K562 (cell line): ENCODE results near the gene RNF115. TPM values are rescaled to one million over a fixed set of nuclear protein-coding genes. Genes with fewer than 3 reads are reported as not detected.

Source experiments
- ATAC-seq: fragments of 200-7000 bp; cut with Tn5 transposase; 3 replicates; pipeline ENCODE4 v1.9.1; 2020; ENCODE audit warnings: moderate library complexity
- BruUV-seq: library from RNA; stranded (reverse); fragments of 400-500 nt; replicated peaks from 2 replicates; lab custom pipeline; 2021; lab: Mats Ljungman, UMichigan
- CTCF ChIA-PET: fragments of 300-600 bp; formaldehyde crosslinking; extraction: SDS; loops from one replicate; lab custom pipeline; 2021; ENCODE audit warnings: low intra/inter-chr PET ratio; lab: Yijun Ruan, JAX
- POLR2A ChIA-PET: fragments of 300-600, 350-650 bp; sonication (Branson Sonifier 250); formaldehyde crosslinking; extraction: SDS; loops from one replicate; lab custom pipeline; 2021; ENCODE audit warnings: antibody characterized with exemption, inconsistent platforms; lab: Yijun Ruan, JAX
- DNase-seq, 4 experiments: peaks; one replicate each; pipeline versions ENCODE4 v3.0.0 to v3.0.0-alpha.2; 2011 to 2018; ENCODE audit warnings: low spot score in 3 of 4, mixed read lengths in 3 of 4; ENCODE audit errors: extremely low read depth in 1 of 4
- FAIRE-seq: peaks from 2 replicates; lab custom pipeline; 2011; peaks lifted over from hg19 to GRCh38; lab: Jason Lieb, UNC
- H2AFZ ChIP-seq: 2 replicates; pipeline ENCODE4 v1.6.0; 2011; ENCODE audit warnings: low read depth, low read length, control low read depth, inconsistent platforms
- H3K27ac ChIP-seq: fragments of 200-600 bp; 3 replicates; pipeline ENCODE4 v1.8.0; 2011; ENCODE audit warnings: low read depth, mild to moderate bottlenecking, control low read depth, inconsistent platforms, low read length, moderate library complexity, mixed read lengths; ENCODE audit errors: extremely low read depth
- H3K27me3 ChIP-seq, 2 experiments: fragments of 300-600 bp in 1 of 2; 2 replicates in 1 of 2; 3 replicates in 1 of 2; pipeline versions ENCODE4 v1.6.0 to v1.8.0; 2011; ENCODE audit warnings: inconsistent platforms in 2 of 2, low read length in 2 of 2, mild to moderate bottlenecking in 1 of 2, mixed read lengths in 1 of 2, moderate library complexity in 1 of 2; ENCODE audit not compliant: control insufficient read depth in 2 of 2, insufficient read depth in 2 of 2
- H3K36me3 ChIP-seq: fragments of 300-600 bp; 3 replicates; pipeline ENCODE4 v1.8.0; 2011; ENCODE audit warnings: mild to moderate bottlenecking, low read length, inconsistent platforms; ENCODE audit not compliant: control insufficient read depth, insufficient read depth
- H3K4me1 ChIP-seq, 2 experiments: fragments of 200-600 bp in 1 of 2; replicated peaks in 1 of 2; 2 replicates in 1 of 2; 3 replicates in 1 of 2; pipeline versions ENCODE4 v1.5.1 to v1.8.0; 2011; ENCODE audit warnings: inconsistent platforms in 2 of 2, low read length in 2 of 2, mild to moderate bottlenecking in 1 of 2, mixed read lengths in 1 of 2, moderate library complexity in 1 of 2; ENCODE audit not compliant: control insufficient read depth in 2 of 2, insufficient read depth in 2 of 2
- H3K4me2 ChIP-seq: 2 replicates; pipeline ENCODE4 v1.6.1; 2011; ENCODE audit warnings: low read length, control low read depth, inconsistent platforms, mixed read lengths; ENCODE audit not compliant: insufficient read depth
- H3K4me3 ChIP-seq: fragments of 200-600 bp; sonication (generic), shearing (Covaris generic); 2 replicates; pipeline ENCODE4 v1.5.1; 2016; ENCODE audit warnings: control low read depth, inconsistent platforms
- H3K79me2 ChIP-seq: fragments of 200-600 bp; 3 replicates; pipeline ENCODE4 v1.8.0; 2011; ENCODE audit warnings: low read length, inconsistent platforms; ENCODE audit not compliant: control insufficient read depth, insufficient read depth
- H3K9ac ChIP-seq, 2 experiments: 2 replicates each; pipeline versions ENCODE4 v1.6.0 to v1.6.1; 2011; ENCODE audit warnings: low read depth in 2 of 2, low read length in 2 of 2, control low read depth in 1 of 2, inconsistent platforms in 1 of 2, mild to moderate bottlenecking in 1 of 2, mixed read lengths in 1 of 2; ENCODE audit not compliant: insufficient read depth in 1 of 2
- H3K9me1 ChIP-seq: one replicate; pipeline ENCODE4 v1.6.0; 2011; ENCODE audit warnings: inconsistent platforms, mild to moderate bottlenecking, low read length, moderate library complexity; ENCODE audit not compliant: control insufficient read depth, insufficient read depth
- H3K9me3 ChIP-seq: replicated peaks from 2 replicates; pipeline ENCODE4 v1.5.1; 2011; ENCODE audit warnings: low read depth, low read length, inconsistent platforms; ENCODE audit not compliant: control insufficient read depth, insufficient read depth
- H4K20me1 ChIP-seq: replicated peaks from 2 replicates; pipeline ENCODE4 v1.6.1; 2011; ENCODE audit warnings: low read length, inconsistent platforms, mixed read lengths; ENCODE audit not compliant: control insufficient read depth, insufficient read depth
- ARHGAP35 ChIP-seq: fragments of 450-650 bp; IDR thresholded peaks from 2 replicates; pipeline ENCODE4 v1.6.1; 2018; ENCODE audit not compliant: partially characterized antibody
- CEBPB ChIP-seq: fragments of 450-650 bp; IDR thresholded peaks from 2 replicates; pipeline ENCODE4 v1.6.1; 2016; ENCODE audit warnings: missing genetic modification characterization, missing compliant biosample characterization
- CEBPG ChIP-seq, 3 experiments: fragments of 200-800 bp in 1 of 3; sonication (Bioruptor generic) in 1 of 3; sonication (generic) in 1 of 3; formaldehyde crosslinking in 1 of 3; IDR thresholded peaks in 2 of 3; conservative IDR thresholded peaks in 1 of 3; 2 replicates each; pipeline versions ENCODE4 v1.6.1 to v1.8.0; 2016 to 2022; ENCODE audit warnings: missing compliant biosample characterization in 2 of 3, missing genetic modification characterization in 2 of 3, mild to moderate bottlenecking in 1 of 3, missing genetic modification reagents in 1 of 3
- RBM25 ChIP-seq: fragments of 200-400 bp; formaldehyde crosslinking; IDR thresholded peaks from 2 replicates; pipeline ENCODE4 v1.6.1; 2018; ENCODE audit warnings: low read length, low read depth, moderate library complexity; ENCODE audit not compliant: severe bottlenecking
- TSHZ1 ChIP-seq: fragments of 250-450 bp; sonication (Bioruptor Pico); IDR thresholded peaks from 2 replicates; pipeline ENCODE4 v1.4.0; 2020; ENCODE audit warnings: mild to moderate bottlenecking, moderate library complexity
- ZNF124 ChIP-seq: sonication (generic); formaldehyde crosslinking; IDR thresholded peaks from 2 replicates; pipeline ENCODE4 v1.8.1; 2022; ENCODE audit warnings: missing genetic modification reagents
- WGBS: fragments of 100-300 bp; shearing (Covaris generic); methylation state at CpG from one replicate; pipeline ENCODE4 v1.1.6; 2016; ENCODE audit warnings: low coverage, mixed read lengths; ENCODE audit not compliant: insufficient coverage; ENCODE audit errors: missing lambda C conversion rate; 5-methylcytosine and 5-hydroxymethylcytosine counted together
- in situ Hi-C: fragments of 300-500 bp; cut with MboI; formaldehyde crosslinking; loops from 4 replicates; pipeline ENCODE4 v1.15.0; 2018; ENCODE audit warnings: inconsistent platforms, mixed read lengths
- intact Hi-C: fragments of 100-400 bp; cut with micrococcal nuclease; formaldehyde crosslinking; loops from 2 replicates; pipeline ENCODE4 v1.14.2; 2022
- polyA plus RNA-seq, 8 experiments: library from polyadenylated mRNA; depleted of rRNA in 4 of 8; stranded (reverse) in 5 of 8; unstranded in 3 of 8; fragments of >200 nt; fragmentation: Nextera tagmentation in 2 of 8; fragmentation: Illumina TruSeq in 1 of 8; extraction: Ambion mirVana in 2 of 8; extraction: Trizol in 1 of 8; gene quantifications; 2 replicates each; pipeline versions ENCODE4 v1.2.1 to v1.2.3, GENCODE V29; 2011 to 2014; ENCODE audit warnings: inconsistent platforms in 1 of 8, missing spikeins in 1 of 8
- total RNA-seq, 7 experiments: library from RNA; depleted of rRNA in 6 of 7; stranded (reverse); fragments of >200 nt in 6 of 7; fragmentation: Illumina TruSeq in 2 of 7; extraction: Trizol in 2 of 7; gene quantifications; 2 replicates each; pipeline versions ENCODE4 v1.2.1 to v1.2.3, GENCODE V29; 2011 to 2021; ENCODE audit warnings: low replicate concordance in 1 of 7

RNF115 gene
- total and polyA plus RNA-seq, 9 of the 15 experiments (the other 6 are each of a cell fraction or from before 2014, with no cell fraction given), result 1.9 to 14.3 (median 9.5) TPM

GRCh38 chr1:145706086-145706664 lies 117.7 kb downstream of the RNF115 start:
- WGBS, result 0% methylated on average over 2 of the region's 2 CpGs

DNA sequence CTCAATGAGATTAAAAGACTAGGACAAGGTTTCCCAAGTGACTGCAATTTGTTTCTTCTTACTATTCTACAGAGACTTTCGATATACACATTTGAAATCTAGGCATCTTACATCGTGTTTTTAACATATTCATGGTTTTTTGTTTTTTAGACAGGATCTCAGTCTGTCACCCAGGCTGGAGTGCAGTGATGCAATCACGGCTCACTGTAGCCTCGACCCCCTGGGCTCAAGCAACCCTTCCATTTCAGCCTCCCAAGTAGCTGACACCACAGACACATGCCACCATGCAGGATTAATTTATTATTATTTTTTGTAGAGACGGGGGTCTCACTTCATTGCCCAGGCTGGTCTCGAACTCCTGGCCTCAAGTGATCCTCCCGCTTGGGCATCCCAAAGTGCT lies 118.3 kb downstream of the RNF115 start:
- DNase-seq (no peak), FAIRE-seq (no peak), ATAC-seq (no peak)
- intact Hi-C loops (no loop called here), in situ Hi-C loops (no loop called here)
- Histone ChIP-seq H3K79me2 (no peaks in the 10 kb centered on the region), H3K27me3 (peaks cover 12 to 19% of the 10 kb centered on the region in 2 experiments; a peak in 4 of 5 replicates), H3K36me3 (no peaks in the 10 kb centered on the region), H3K4me2 (no peak overlapping the region), H3K27ac (no peak overlapping the region), H3K9me3 (no peaks in the 10 kb centered on the region), H3K9ac (no peak overlapping the region), H3K4me3 (no peak overlapping the region), H2AFZ (no peak overlapping the region), H3K4me1 (0 out of 5 replicates have a peak, but pooled peaks cover 0 to 4% of the 10 kb centered on the region in 2 experiments), H4K20me1 (0 out of 2 replicates have a peak, but pooled peaks cover 4% of the 10 kb centered on the region), H3K9me1 (no peaks in the 10 kb centered on the region)
- CTCF ChIA-PET, result no interaction called here
- 2% methylated on average over 7 of the region's 7 CpGs for WGBS
- BruUV-seq, result no TSS peak
- TF ChIP-seq CEBPB (tag) (peak; percentile 39; the same call in 1 of the 2 replicates), CEBPG (CRISPR knock-in tag; IDR thresholded peaks at IDR 0.05) (no peak), CEBPG (tag; conservative IDR thresholded peaks at IDR 0.05 in 1 of 2, IDR thresholded peaks at IDR 0.05 in 1 of 2) (0 out of 4 replicates have a peak, but pooled peaks of 1 of the 2 experiments have one; percentile 16), TSHZ1 (no peak)
- POLR2A ChIA-PET, result interaction anchor here (1.5 kb wide), 1 partner anchor 10 kb away, joined by 5 read pairs; no protein-coding TSS in a partner anchor

More at GRCh38 chr1:145706086-145706664, 117.7 kb downstream of the RNF115 start:
- Histone ChIP-seq H3K27ac (no peak overlapping the region), H2AFZ (no peak overlapping the region), H4K20me1 (0 out of 2 replicates have a peak, but pooled peaks cover 4% of the 10 kb centered on the region), H3K36me3 (no peaks in the 10 kb centered on the region), H3K4me3 (no peak overlapping the region), H3K4me2 (no peak overlapping the region), H3K9me3 (no peaks in the 10 kb centered on the region), H3K4me1 (0 out of 5 replicates have a peak, but pooled peaks cover 0 to 4% of the 10 kb centered on the region in 2 experiments), H3K79me2 (no peaks in the 10 kb centered on the region), H3K9ac (no peak overlapping the region), H3K27me3 (peaks cover 12 to 20% of the 10 kb centered on the region in 2 experiments; a peak in 4 of 5 replicates), H3K9me1 (no peaks in the 10 kb centered on the region)
- no TSS peak for BruUV-seq
- intact Hi-C loops (no loop called here), in situ Hi-C loops (no loop called here)
- ChIA-PET CTCF (no interaction called here), POLR2A (no interaction called here)
- FAIRE-seq (no peak), DNase-seq (no peak), ATAC-seq (no peak)
- TF ChIP-seq RBM25, result no peak
- TF ChIP-seq ARHGAP35, result no peak
- no peak for TF ChIP-seq ZNF124 (CRISPR knock-in tag)
